Fibroblast of lung (primary cell): Measurements from ENCODE around the gene GPD1L.
"Not testable (repeated sequence)": the region's sequence is repeated elsewhere in the genome, so short reads cannot be mapped to it uniquely, and the experiment has no call there.

Experiments
- CTCF ChIP-seq, 2 donors: IDR thresholded peaks in 1 of 2; conservative IDR thresholded peaks in 1 of 2; 1 replicate in 1 of 2; 2 replicates in 1 of 2; pipeline ENCODE4 v1.5.1; 2011 to 2012; ENCODE audit warnings: low read length in 2 of 2, control low read depth in 1 of 2, inconsistent platforms in 1 of 2, low read depth in 1 of 2, mild to moderate bottlenecking in 1 of 2
- EZH2 ChIP-seq: IDR thresholded peaks from 2 replicates; pipeline ENCODE4 v1.5.1; 2012; ENCODE audit warnings: low read length, control low read depth, mild to moderate bottlenecking; ENCODE audit errors: missing control alignments

GRCh38 chr3:32190556-32190955, 84.1 kb downstream of the GPD1L start:
- not testable (repeated sequence) for TF ChIP-seq CTCF (conservative IDR thresholded peaks at IDR 0.05 in 1 of 2, IDR thresholded peaks at IDR 0.05 in 1 of 2; ENCODE audit: low read depth in 1 of 2, low read length in 2 of 2); EZH2
